Lung (tissue), 12 donors: ENCODE measurements around the gene RABGEF1. TPM values are rescaled to one million over a fixed set of nuclear protein-coding genes. Genes with fewer than 3 reads are reported as not detected.
"Not testable (repeated sequence)": the region's sequence is repeated elsewhere in the genome, so short reads cannot be mapped to it uniquely, and the experiment has no call there.

Source experiments
- ATAC-seq: fragments of 200-7000 bp; cut with Tn5 transposase; one replicate; pipeline ENCODE4 v1.9.1; 2020; ENCODE audit warnings: moderate number of reproducible peaks; ENCODE audit not compliant: insufficient read depth, low FRiP score
- DNase-seq, 3 donors: peaks; one replicate each; pipeline ENCODE4 v3.0.0-alpha.2; 2013 to 2017
- H3K27ac ChIP-seq, 2 donors: one replicate each; pipeline ENCODE4 v1.5.1; 2013; ENCODE audit warnings: mild to moderate bottlenecking in 2 of 2, moderate library complexity in 2 of 2, control low read depth in 1 of 2, inconsistent platforms in 1 of 2, low read depth in 1 of 2, low read length in 1 of 2
- H3K27me3 ChIP-seq, 3 donors: one replicate each; pipeline ENCODE4 v1.5.1; 2013; ENCODE audit warnings: low read length in 2 of 3; ENCODE audit not compliant: control insufficient read depth in 3 of 3, insufficient read depth in 3 of 3
- H3K36me3 ChIP-seq, 4 donors: one replicate each; pipeline ENCODE4 v1.5.1; 2013; ENCODE audit warnings: low read length in 4 of 4, mild to moderate bottlenecking in 1 of 4, moderate library complexity in 1 of 4; ENCODE audit not compliant: control insufficient read depth in 4 of 4, insufficient read depth in 4 of 4
- H3K4me1 ChIP-seq, 5 donors: one replicate each; pipeline ENCODE4 v1.5.1; 2013; ENCODE audit warnings: low read length in 5 of 5, mild to moderate bottlenecking in 2 of 5, moderate library complexity in 1 of 5; ENCODE audit not compliant: control insufficient read depth in 5 of 5, insufficient read depth in 5 of 5
- H3K4me3 ChIP-seq: one replicate; pipeline ENCODE4 v1.5.1; 2013; ENCODE audit warnings: mild to moderate bottlenecking, control low read depth, moderate library complexity
- H3K9ac ChIP-seq, 2 donors: one replicate each; pipeline ENCODE4 v1.5.1; 2013; ENCODE audit warnings: low read length in 2 of 2, control low read depth in 1 of 2; ENCODE audit not compliant: insufficient read depth in 1 of 2
- H3K9me3 ChIP-seq, 4 donors: one replicate each; pipeline ENCODE4 v1.5.1; 2013; ENCODE audit warnings: low read length in 3 of 4, mild to moderate bottlenecking in 1 of 4, moderate library complexity in 1 of 4; ENCODE audit not compliant: control insufficient read depth in 4 of 4, insufficient read depth in 3 of 4
- CTCF ChIP-seq: IDR thresholded peaks from 2 replicates; pipeline ENCODE4 v1.5.1; 2012; ENCODE audit warnings: mild to moderate bottlenecking; ENCODE audit errors: control extremely low read depth, extremely low read depth
- WGBS, 2 donors: extraction: QIAGEN DNeasy Blood & Tissue Kit; methylation state at CpG; one replicate each; pipeline ENCODE4 v1.1.7; 2013; 5-methylcytosine and 5-hydroxymethylcytosine counted together
- polyA plus RNA-seq, 2 donors: library from polyadenylated mRNA; stranded (reverse); fragments of 200-250 nt; gene quantifications; one replicate each; pipeline ENCODE4 v1.2.1, GENCODE V29; 2013
- total RNA-seq, 2 donors: library from RNA; depleted of rRNA in 1 of 2; stranded (reverse); fragments of >200 nt in 1 of 2; gene quantifications; one replicate each; pipeline ENCODE4 v1.2.1, GENCODE V29; 2014 to 2021
- donor health status: control.
- donor health status: control.
- donor health status: Bipolar disorder and iron deficiency.
- donor health status: healthy.
- donor health status: DM: yes; HTN: yes; CAD: no.

RABGEF1 gene
- total and polyA plus RNA-seq, 4 donors, result 9.3 to 27.3 (median 18.9) TPM

GRCh38 chr7:66736892-66737291 is 3.6 kb upstream of the RABGEF1 start:
- no peak overlapping the region for H3K9ac ChIP-seq
- TF ChIP-seq CTCF, result no peak
- peaks cover 0 to 14% (median 4%) of the 10 kb centered on the region in 5 donors for H3K4me1 ChIP-seq
- ATAC-seq (no peak), DNase-seq (no peak)
- H3K27ac ChIP-seq, result no peak overlapping the region
- H3K4me3 ChIP-seq, result no peak overlapping the region
- peaks cover 3 to 6% (median 4%) of the 10 kb centered on the region in 4 donors for H3K36me3 ChIP-seq
- WGBS, 2 donors, result 97 to 98% methylated on average over 6 of the region's 6 CpGs
- H3K9me3 ChIP-seq, result peaks cover 0 to 7% (median 2%) of the 10 kb centered on the region in 4 donors
- no peaks in the 10 kb centered on the region for H3K27me3 ChIP-seq

- peaks cover 0 to 7% (median 2%) of the 10 kb centered on the region in 4 donors for H3K9me3 ChIP-seq
- peaks cover 3 to 6% (median 4%) of the 10 kb centered on the region in 4 donors for H3K36me3 ChIP-seq
- H3K9ac ChIP-seq, result no peak overlapping the region
- WGBS, 2 donors, result 75 to 88% methylated on average over 6 of the region's 6 CpGs
- no peak for ATAC-seq
- H3K4me3 ChIP-seq, result no peak overlapping the region
- no peaks in the 10 kb centered on the region for H3K27me3 ChIP-seq
- no peak overlapping the region for H3K27ac ChIP-seq
- peaks cover 3 to 14% (median 5%) of the 10 kb centered on the region in 5 donors for H3K4me1 ChIP-seq
- DNase-seq, result no peak
- TF ChIP-seq CTCF, result no peak
These were observed 2.9 kb upstream of the RABGEF1 start for GRCh38 chr7:66737667-66738066.

GRCh38 chr7:66739477-66739876 is 1.1 kb upstream of the RABGEF1 start:
- Histone ChIP-seq H3K27ac (peak overlapping the region in 1 of 2 donors; percentile 97), H3K9ac (peak overlapping the region; percentile 77 to 90), H3K4me1 (peaks cover 4 to 14% (median 5%) of the 10 kb centered on the region in 5 donors), H3K27me3 (no peaks in the 10 kb centered on the region), H3K9me3 (peaks cover 0 to 7% (median 2%) of the 10 kb centered on the region in 4 donors), H3K4me3 (no peak overlapping the region), H3K36me3 (peaks cover 3 to 6% (median 4%) of the 10 kb centered on the region in 4 donors)
- ATAC-seq (no peak), DNase-seq (peak in 1 of 3 donors; percentile 32)
- 67 to 72% methylated on average over 14 of the region's 14 CpGs for WGBS, 2 donors
- no peak for TF ChIP-seq CTCF

- Histone ChIP-seq H3K27me3 (no peaks in the 10 kb centered on the region), H3K27ac (peak overlapping the region; percentile 97 to 100), H3K36me3 (peaks cover 3 to 6% (median 4%) of the 10 kb centered on the region in 4 donors), H3K9ac (peak overlapping the region; percentile 77 to 90), H3K4me1 (peaks cover 4 to 14% (median 5%) of the 10 kb centered on the region in 5 donors), H3K4me3 (peak overlapping the region; percentile 84), H3K9me3 (peaks cover 0 to 7% (median 2%) of the 10 kb centered on the region in 4 donors)
- no peak for TF ChIP-seq CTCF
- peak in 1 of 3 donors; percentile 11 for DNase-seq
- ATAC-seq, result no peak
- WGBS, 2 donors, result 8 to 9% methylated on average over 12 of the region's 12 CpGs
These were observed 606 bp upstream of the RABGEF1 start for GRCh38 chr7:66739953-66740301.

- not testable (repeated sequence) for H3K36me3 ChIP-seq, H3K9me3 ChIP-seq, H3K27me3 ChIP-seq
- 1% methylated on average over 54 of the region's 54 CpGs for WGBS, 2 donors
- ATAC-seq (peak; percentile 35), DNase-seq (peak; percentile 51 to 69 (median 62))
- Histone ChIP-seq H3K9ac (peak overlapping the region; percentile 77 to 87), H3K4me1 (peaks cover 4 to 14% (median 5%) of the 10 kb centered on the region in 5 donors), H3K4me3 (peak overlapping the region; percentile 98), H3K27ac (peak overlapping the region; percentile 97 to 100)
These were observed 612 bp downstream of the RABGEF1 start for GRCh38 chr7:66740980-66741709.
